ENCODE measurements around the gene AMOTL2. TPM values are rescaled to one million over a fixed set of nuclear protein-coding genes. Genes with fewer than 3 reads are reported as not detected.
A peak's percentile ranks its signal among the peaks of the same experiment; 100 is the strongest.

The AMOTL2 gene
- total RNA-seq, 4 donors from 2014 or later, result 49.4 to 87.5 (median 61.4) TPM

DNA sequence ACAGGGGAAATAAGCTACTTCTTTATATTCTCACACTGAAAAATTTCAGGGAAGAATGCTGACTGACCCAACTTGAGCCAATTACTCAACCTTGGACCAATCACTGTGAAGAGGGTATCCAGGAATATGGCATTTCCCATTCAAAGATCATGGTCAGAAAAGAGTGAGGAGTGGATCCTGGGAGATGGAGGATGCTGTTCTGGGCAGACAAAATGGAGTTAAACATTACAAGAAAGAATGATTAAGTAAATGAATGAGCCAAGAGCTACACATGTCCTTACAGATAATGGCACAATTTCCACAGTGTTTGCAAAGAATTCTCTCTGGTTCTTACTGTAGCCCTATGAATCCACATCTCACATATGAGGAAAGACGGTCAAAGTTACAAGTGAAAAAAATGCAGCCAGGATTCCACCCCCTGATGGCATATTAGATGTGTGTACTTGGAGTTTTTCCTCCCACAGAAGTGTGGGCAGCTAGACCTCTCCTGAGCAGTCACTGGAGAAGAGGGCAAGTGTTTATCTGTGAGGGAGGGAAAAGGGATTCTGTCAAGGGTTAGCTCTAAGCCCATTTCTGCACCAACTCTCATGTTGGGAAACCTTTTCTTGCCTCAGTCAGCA lies 33.8 kb downstream of the AMOTL2 start:
- Histone ChIP-seq H3K36me3 (no peaks in the 10 kb centered on the region), H3K4me3 (no peak overlapping the region), H3K4me1 (no peaks in the 10 kb centered on the region), H3K9me3 (no peaks in the 10 kb centered on the region), H3K27ac (no peak overlapping the region), H3K27me3 (no peaks in the 10 kb centered on the region)
- DNase-seq, result no peak
- intact Hi-C loops (cut with DNase I; ENCODE audit: low total_unique reads), result no loop called here
- no peak for TF ChIP-seq POLR2A (IDR thresholded peaks at IDR 0.05)
- TF ChIP-seq, protein P1, sequence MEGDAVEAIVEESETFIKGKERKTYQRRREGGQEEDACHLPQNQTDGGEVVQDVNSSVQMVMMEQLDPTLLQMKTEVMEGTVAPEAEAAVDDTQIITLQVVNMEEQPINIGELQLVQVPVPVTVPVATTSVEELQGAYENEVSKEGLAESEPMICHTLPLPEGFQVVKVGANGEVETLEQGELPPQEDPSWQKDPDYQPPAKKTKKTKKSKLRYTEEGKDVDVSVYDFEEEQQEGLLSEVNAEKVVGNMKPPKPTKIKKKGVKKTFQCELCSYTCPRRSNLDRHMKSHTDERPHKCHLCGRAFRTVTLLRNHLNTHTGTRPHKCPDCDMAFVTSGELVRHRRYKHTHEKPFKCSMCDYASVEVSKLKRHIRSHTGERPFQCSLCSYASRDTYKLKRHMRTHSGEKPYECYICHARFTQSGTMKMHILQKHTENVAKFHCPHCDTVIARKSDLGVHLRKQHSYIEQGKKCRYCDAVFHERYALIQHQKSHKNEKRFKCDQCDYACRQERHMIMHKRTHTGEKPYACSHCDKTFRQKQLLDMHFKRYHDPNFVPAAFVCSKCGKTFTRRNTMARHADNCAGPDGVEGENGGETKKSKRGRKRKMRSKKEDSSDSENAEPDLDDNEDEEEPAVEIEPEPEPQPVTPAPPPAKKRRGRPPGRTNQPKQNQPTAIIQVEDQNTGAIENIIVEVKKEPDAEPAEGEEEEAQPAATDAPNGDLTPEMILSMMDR (IDR thresholded peaks at IDR 0.05), result no peak

DNA sequence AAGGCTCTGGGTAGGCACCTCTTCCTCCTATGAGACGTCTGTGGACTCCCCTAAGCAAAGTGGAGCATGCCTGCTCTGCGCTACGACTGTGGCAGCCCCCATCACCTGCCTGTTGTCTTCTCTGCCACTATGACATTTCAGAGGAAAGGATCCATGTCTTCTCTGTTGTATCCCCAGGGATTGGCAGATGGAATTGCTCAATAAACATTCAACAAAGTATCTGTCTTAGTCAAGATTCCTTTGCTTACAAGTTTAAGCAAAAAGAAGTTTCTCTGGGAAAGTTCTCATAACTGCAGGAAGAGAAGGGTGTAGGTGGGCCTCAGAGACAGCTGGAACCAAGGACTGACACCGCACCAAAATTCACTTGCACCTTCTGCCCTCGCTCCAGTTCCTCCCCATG lies 34.3 kb downstream of the AMOTL2 start:
- TF ChIP-seq, protein P1 (IDR thresholded peaks at IDR 0.05), result no peak
- TF ChIP-seq POLR2A (IDR thresholded peaks at IDR 0.05), result no peak
- intact Hi-C loops (cut with DNase I; ENCODE audit: low total_unique reads), result no loop called here
- Histone ChIP-seq H3K27ac (no peak overlapping the region), H3K27me3 (no peaks in the 10 kb centered on the region), H3K4me1 (no peaks in the 10 kb centered on the region), H3K9me3 (no peaks in the 10 kb centered on the region), H3K36me3 (no peaks in the 10 kb centered on the region), H3K4me3 (no peak overlapping the region)
- DNase-seq, result no peak

DNA sequence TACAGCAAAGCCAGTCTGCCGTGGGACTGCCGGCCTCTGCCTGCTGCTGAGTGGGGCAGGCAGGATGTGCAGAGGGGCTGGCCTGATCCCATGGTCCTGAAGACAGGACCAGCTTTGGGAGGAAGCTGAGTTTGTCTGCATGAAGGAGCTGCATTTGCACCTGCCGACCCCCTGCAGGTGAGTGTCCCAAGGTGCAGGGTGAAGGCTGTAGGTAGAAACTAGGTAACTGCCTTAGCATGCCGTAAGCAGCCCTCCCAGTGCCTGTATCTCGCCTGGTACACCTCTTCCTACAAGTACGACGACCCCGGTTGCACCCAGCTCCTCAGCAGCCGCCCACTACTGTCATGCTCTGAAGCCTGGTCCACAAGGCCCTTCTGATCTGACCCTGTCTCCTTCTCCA lies 34.9 kb downstream of the AMOTL2 start:
- no peak overlapping the region for H3K27ac ChIP-seq
- H3K4me3 ChIP-seq, result no peak overlapping the region
- DNase-seq, result no peak
- TF ChIP-seq, protein P1 (IDR thresholded peaks at IDR 0.05), result no peak
- TF ChIP-seq POLR2A (IDR thresholded peaks at IDR 0.05), result no peak
- peaks cover 3 to 5% of the 10 kb centered on the region in 2 donors for H3K4me1 ChIP-seq
- H3K27me3 ChIP-seq, result no peaks in the 10 kb centered on the region
- intact Hi-C loops (cut with DNase I; ENCODE audit: low total_unique reads), result no loop called here
- H3K9me3 ChIP-seq, result no peaks in the 10 kb centered on the region
- no peaks in the 10 kb centered on the region for H3K36me3 ChIP-seq

DNA sequence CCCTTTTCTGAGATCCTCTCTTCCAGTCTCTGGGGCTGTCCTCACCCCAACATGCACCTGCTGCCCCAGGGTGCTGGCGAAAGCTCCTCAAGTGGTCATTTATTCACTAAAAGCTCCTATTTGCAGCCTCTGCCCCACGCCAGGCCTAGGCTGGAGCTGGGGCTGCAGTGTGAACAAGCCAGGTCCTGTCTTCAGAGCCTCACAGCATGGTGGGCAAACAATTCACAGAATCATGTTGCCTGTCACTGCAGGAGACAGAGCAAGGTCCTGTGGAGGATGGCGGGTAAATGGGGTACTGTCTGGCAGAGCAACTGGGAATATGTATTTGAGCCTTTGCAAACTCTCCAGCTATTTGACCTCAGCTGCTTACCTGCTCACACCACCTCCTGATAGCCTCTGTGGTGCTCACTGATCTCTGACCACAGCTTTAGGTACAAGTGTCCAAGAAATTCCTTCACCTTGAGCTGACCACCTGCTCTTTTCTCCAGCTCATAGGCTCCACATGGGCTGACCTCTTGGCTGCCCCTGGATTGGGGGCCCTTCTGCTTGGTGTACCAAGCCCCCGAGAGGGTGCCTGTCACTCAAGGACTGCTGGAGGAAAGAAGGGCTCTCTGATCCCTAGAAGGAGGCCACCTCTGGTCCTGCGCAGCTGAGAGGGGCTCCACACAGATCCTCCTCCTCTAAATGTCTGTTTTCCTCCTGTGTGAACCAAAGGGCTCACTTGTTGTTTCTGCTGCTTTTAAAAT lies 35.6 kb downstream of the AMOTL2 start:
- peak in 1 of 2 donors; percentile 9 for DNase-seq
- intact Hi-C loops (cut with DNase I; ENCODE audit: low total_unique reads), result no loop called here
- Histone ChIP-seq H3K27me3 (no peaks in the 10 kb centered on the region), H3K4me3 (no peak overlapping the region), H3K4me1 (peaks cover 5 to 11% of the 10 kb centered on the region in 2 donors), H3K9me3 (no peaks in the 10 kb centered on the region), H3K27ac (no peak overlapping the region), H3K36me3 (no peaks in the 10 kb centered on the region)
- TF ChIP-seq, protein P1 (IDR thresholded peaks at IDR 0.05), result no peak
- no peak for TF ChIP-seq POLR2A (IDR thresholded peaks at IDR 0.05)

DNA sequence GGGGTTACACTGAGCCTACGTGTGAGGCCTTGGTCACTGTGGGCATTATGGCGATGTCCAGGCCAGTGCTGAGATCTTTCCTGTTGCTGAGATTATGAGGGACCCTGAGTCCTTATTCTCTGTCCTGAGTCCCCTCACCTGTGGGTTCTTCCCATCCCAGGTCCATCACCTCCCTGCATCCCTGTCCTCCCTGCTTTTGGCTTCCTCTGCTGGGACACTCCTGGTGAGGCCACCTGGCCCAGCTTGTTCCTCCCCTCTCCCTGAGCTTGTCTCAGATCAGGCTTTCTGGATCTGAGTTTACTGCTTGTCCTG lies 36.1 kb downstream of the AMOTL2 start:
- no peak overlapping the region for H3K4me3 ChIP-seq
- intact Hi-C loops (cut with DNase I; ENCODE audit: low total_unique reads), result no loop called here
- TF ChIP-seq POLR2A (IDR thresholded peaks at IDR 0.05), result no peak
- TF ChIP-seq, protein P1 (IDR thresholded peaks at IDR 0.05), result no peak
- no peaks in the 10 kb centered on the region for H3K9me3 ChIP-seq
- H3K27ac ChIP-seq, result no peak overlapping the region
- no peaks in the 10 kb centered on the region for H3K27me3 ChIP-seq
- H3K4me1 ChIP-seq, result peaks cover 5 to 16% of the 10 kb centered on the region in 2 donors
- H3K36me3 ChIP-seq, result no peaks in the 10 kb centered on the region
- no peak for DNase-seq
